Occipital lobe (tissue), 2 donors: ENCODE results near the gene PHACTR1. TPM values are rescaled to one million over a fixed set of nuclear protein-coding genes. Genes with fewer than 3 reads are reported as not detected.

ENCODE experiments used
- DNase-seq: peaks from one replicate; lab custom pipeline; 2025; lab: John Stamatoyannopoulos, UW
- total RNA-seq: library from RNA; depleted of rRNA; stranded (reverse); fragments of >200 nt; gene quantifications from one replicate; pipeline ENCODE4 v1.2.3, GENCODE V29; 2014

The PHACTR1 gene
- total RNA-seq, 1 donor from 2014 or later, result 40.7 TPM

- no peak for DNase-seq
Measured at GRCh38 chr6:13187692-13188091, 471.1 kb downstream of the PHACTR1 start.

- DNase-seq, result no peak
Measured at GRCh38 chr6:13188306-13188705, 471.7 kb downstream of the PHACTR1 start.

GRCh38 chr6:13189710-13190109 lies 473.1 kb downstream of the PHACTR1 start:
- DNase-seq, result no peak

- DNase-seq, result no peak
Measured at GRCh38 chr6:13190376-13190775, 473.8 kb downstream of the PHACTR1 start.

GRCh38 chr6:13191461-13191860 lies 474.9 kb downstream of the PHACTR1 start:
- DNase-seq, result no peak

- no peak for DNase-seq
Measured at GRCh38 chr6:13194852-13195251, 478.3 kb downstream of the PHACTR1 start.

GRCh38 chr6:13195803-13196202 lies 479.2 kb downstream of the PHACTR1 start:
- no peak for DNase-seq

- DNase-seq, result no peak
Measured at GRCh38 chr6:13198168-13198567, 481.6 kb downstream of the PHACTR1 start.

GRCh38 chr6:13201336-13201735 lies 484.8 kb downstream of the PHACTR1 start:
- no peak for DNase-seq

GRCh38 chr6:13203145-13203544 lies 486.6 kb downstream of the PHACTR1 start:
- DNase-seq, result no peak

- no peak for DNase-seq
Measured at GRCh38 chr6:13205106-13205505, 488.5 kb downstream of the PHACTR1 start.

GRCh38 chr6:13212096-13212495 lies 495.5 kb downstream of the PHACTR1 start:
- no peak for DNase-seq

GRCh38 chr6:13212538-13212937 lies 496.0 kb downstream of the PHACTR1 start:
- DNase-seq, result no peak

GRCh38 chr6:13215390-13215789 lies 498.8 kb downstream of the PHACTR1 start:
- DNase-seq, result no peak

- DNase-seq, result no peak
Measured at GRCh38 chr6:13216236-13217014, 499.9 kb downstream of the PHACTR1 start.

GRCh38 chr6:13217206-13217905 lies 500.8 kb downstream of the PHACTR1 start:
- DNase-seq, result no peak

GRCh38 chr6:13220266-13220665 lies 503.7 kb downstream of the PHACTR1 start:
- DNase-seq, result no peak

- no peak for DNase-seq
Measured at GRCh38 chr6:13222048-13222447, 505.5 kb downstream of the PHACTR1 start.

- no peak for DNase-seq
Measured at GRCh38 chr6:13226071-13226470, 509.5 kb downstream of the PHACTR1 start.

- no peak for DNase-seq
Measured at GRCh38 chr6:13228264-13229204, 512.0 kb downstream of the PHACTR1 start.

- DNase-seq, result no peak
Measured at GRCh38 chr6:13229205-13230085, 512.9 kb downstream of the PHACTR1 start.
